Peyer's patch (tissue), 4 donors: ENCODE results near the gene C20orf141. TPM values are rescaled to one million over a fixed set of nuclear protein-coding genes. Genes with fewer than 3 reads are reported as not detected.

Experiments used
- DNase-seq, 3 donors: peaks; one replicate each; pipeline ENCODE4 v3.0.0-alpha.2; 2017 to 2019
- H3K27ac ChIP-seq, 4 donors: fragments of 200-600 bp; sonication (generic); one replicate each; pipeline ENCODE4 v1.5.1; 2016 to 2019
- H3K27me3 ChIP-seq, 2 donors: fragments of 200-600 bp; sonication (generic); one replicate each; pipeline ENCODE4 v1.5.1; 2019
- H3K36me3 ChIP-seq, 3 donors: fragments of 200-600 bp; sonication (generic); one replicate each; pipeline ENCODE4 v1.5.1; 2016 to 2019
- H3K4me1 ChIP-seq, 4 donors: fragments of 200-600 bp; sonication (generic); one replicate each; pipeline ENCODE4 v1.5.1; 2016 to 2019
- H3K4me3 ChIP-seq, 4 donors: fragments of 200-600 bp; sonication (generic); 1 replicate in 3 of 4; 2 replicates in 1 of 4; pipeline ENCODE4 v1.5.1; 2016 to 2019; ENCODE audit warnings: mild to moderate bottlenecking in 1 of 4
- H3K9me3 ChIP-seq, 4 donors: fragments of 200-600 bp; sonication (generic); one replicate each; pipeline ENCODE4 v1.5.1; 2016 to 2019; ENCODE audit warnings: mild to moderate bottlenecking in 1 of 4
- CTCF ChIP-seq, 6 experiments: fragments of 450-650 bp in 4 of 6; fragments of 200-600 bp in 2 of 6; sonication (generic) in 1 of 6; IDR thresholded peaks; one replicate each; pipeline ENCODE4 v1.5.1; 2017 to 2019; ENCODE audit warnings: antibody characterized with exemption in 6 of 6, mild to moderate bottlenecking in 3 of 6, moderate library complexity in 1 of 6
- POLR2A ChIP-seq, 2 donors: fragments of 450-650 bp; IDR thresholded peaks; one replicate each; pipeline ENCODE4 v1.5.1; 2017; ENCODE audit warnings: antibody characterized with exemption in 2 of 2, mild to moderate bottlenecking in 2 of 2, moderate library complexity in 2 of 2
- total RNA-seq, 4 donors: library from RNA; depleted of rRNA; stranded (reverse); fragments of >200 nt; gene quantifications; one replicate each; pipeline ENCODE4 v1.1.0, GENCODE V29; 2016

C20orf141 gene
- total RNA-seq, 4 donors from 2014 or later, result not detected

DNA sequence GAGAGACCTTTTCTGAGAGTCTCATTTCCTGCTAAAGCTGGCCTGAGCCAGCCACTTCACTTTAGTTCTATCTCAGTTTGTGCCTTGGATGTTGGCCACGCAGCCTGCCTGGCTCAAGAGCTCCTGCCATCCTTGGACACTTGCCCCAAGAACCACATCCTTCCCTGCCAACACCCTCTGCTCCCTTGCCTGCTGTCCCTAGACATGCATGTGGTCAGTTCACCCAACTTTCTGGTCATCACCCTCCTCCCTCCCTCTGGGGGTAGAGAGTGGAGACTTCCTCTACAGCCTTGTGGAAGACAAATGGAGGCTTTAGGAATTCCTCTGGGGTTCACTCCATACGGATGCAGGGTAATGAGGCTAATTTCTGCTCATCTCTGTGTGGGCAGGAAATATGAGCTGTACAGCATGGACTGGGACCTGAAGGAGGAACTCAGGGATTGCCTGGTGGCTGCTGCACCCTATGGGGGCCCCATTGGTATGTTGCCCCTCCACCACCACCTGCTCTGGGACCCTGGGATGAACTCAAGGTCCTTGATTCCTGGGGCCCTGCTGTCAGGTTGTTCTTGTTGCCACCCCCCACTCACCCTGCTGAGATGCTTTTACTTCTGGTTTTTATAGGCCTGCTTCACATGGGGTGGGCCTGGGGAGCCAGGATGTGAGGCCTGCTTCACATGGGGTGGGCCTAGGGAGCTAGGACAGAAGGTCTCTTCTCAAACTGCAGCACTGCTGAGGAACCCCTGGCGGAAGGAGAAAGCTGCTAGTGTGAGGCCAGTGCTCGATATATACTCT lies 44.7 kb downstream of the C20orf141 start:
- Histone ChIP-seq H3K36me3 (peaks cover 0 to 42% (median 0%) of the 10 kb centered on the region in 3 donors), H3K27ac (no peak overlapping the region), H3K4me1 (no peaks in the 10 kb centered on the region), H3K4me3 (no peak overlapping the region), H3K9me3 (no peaks in the 10 kb centered on the region), H3K27me3 (no peaks in the 10 kb centered on the region)
- DNase-seq, result no peak
- TF ChIP-seq CTCF (IDR thresholded peaks at IDR 0.05) (no peak), POLR2A (IDR thresholded peaks at IDR 0.05) (no peak)

DNA sequence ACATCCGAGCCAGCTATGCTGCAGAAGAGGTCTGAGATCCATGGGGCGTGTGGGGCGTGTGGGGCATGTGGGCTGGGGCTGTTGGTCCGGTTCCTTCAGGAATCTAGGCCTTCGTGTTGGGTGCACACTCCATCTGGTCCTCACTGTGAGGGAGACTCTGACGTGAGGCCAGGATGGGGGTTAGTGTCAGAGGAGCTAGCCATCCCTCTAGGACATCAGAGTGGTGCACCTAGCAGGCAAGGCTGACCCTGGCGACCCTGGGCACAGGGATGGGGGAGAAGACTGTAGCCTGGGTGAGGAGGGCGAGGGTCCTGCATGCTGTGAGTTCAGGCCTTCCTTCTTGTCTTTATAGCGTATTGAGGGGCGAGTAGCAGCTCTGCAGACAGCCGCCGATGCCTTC lies 49.8 kb downstream of the C20orf141 start:
- H3K9me3 ChIP-seq, result no peaks in the 10 kb centered on the region
- H3K27ac ChIP-seq, result no peak overlapping the region
- no peak for TF ChIP-seq POLR2A (IDR thresholded peaks at IDR 0.05)
- no peak for TF ChIP-seq CTCF (IDR thresholded peaks at IDR 0.05)
- H3K27me3 ChIP-seq, result no peaks in the 10 kb centered on the region
- H3K36me3 ChIP-seq, result peaks cover 0 to 63% (median 0%) of the 10 kb centered on the region in 3 donors
- no peak overlapping the region for H3K4me3 ChIP-seq
- no peaks in the 10 kb centered on the region for H3K4me1 ChIP-seq
- no peak for DNase-seq

DNA sequence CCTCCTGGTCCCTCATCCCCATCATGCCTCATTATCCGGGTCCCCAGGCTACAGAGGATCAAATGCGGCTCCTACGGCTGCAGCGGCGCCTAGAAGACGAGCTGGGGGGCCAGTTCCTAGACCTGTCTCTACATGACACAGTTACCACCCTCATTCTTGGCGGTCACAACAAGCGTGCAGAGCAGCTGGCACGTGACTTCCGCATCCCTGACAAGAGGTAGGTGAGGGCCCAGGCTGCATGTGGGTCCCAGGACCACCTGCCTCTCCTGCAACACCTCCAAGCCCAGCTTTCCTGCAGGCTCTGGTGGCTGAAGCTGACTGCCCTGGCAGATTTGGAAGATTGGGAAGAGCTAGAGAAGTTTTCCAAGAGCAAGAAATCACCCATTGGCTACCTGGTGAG lies 50.3 kb downstream of the C20orf141 start:
- TF ChIP-seq CTCF (IDR thresholded peaks at IDR 0.05) (no peak), POLR2A (IDR thresholded peaks at IDR 0.05) (no peak)
- DNase-seq, result no peak

More for the DNA sequence above, 50.3 kb downstream of the C20orf141 start:
- no peaks in the 10 kb centered on the region for H3K4me1 ChIP-seq
- no peak overlapping the region for H3K4me3 ChIP-seq
- H3K27ac ChIP-seq, result no peak overlapping the region
- H3K27me3 ChIP-seq, result no peaks in the 10 kb centered on the region
- H3K9me3 ChIP-seq, result no peaks in the 10 kb centered on the region
- H3K36me3 ChIP-seq, result peaks cover 0 to 63% (median 0%) of the 10 kb centered on the region in 3 donors

Other genes starting within 250 kb of the C20orf141 start
- 100 to 1,000 TPM in 2 of 4 donors, 10 to 100 TPM in 2; 53.8 to 289 (median 94.2) TPM for gene NOP56, start 162.4 kb upstream of the C20orf141 start, total RNA-seq
- gene IDH3B, start 150.8 kb upstream of the C20orf141 start, total RNA-seq, result 100 to 1,000 TPM; 113 to 156 (median 134) TPM
- 10 to 100 TPM in 1 of 4 donors, 1 to 10 TPM in 3; 1.4 to 17.3 (median 5.1) TPM for gene EBF4, start 122.2 kb upstream of the C20orf141 start, total RNA-seq
- gene CPXM1, start 14.4 kb upstream of the C20orf141 start, total RNA-seq, result 1 to 10 TPM in 3 of 4 donors, not detected in 1; 1.1 to 2.5 (median 1.2) TPM
- not detected for gene TMEM239, start 1.4 kb downstream of the C20orf141 start, total RNA-seq
- gene PCED1A, start 25.7 kb downstream of the C20orf141 start, total RNA-seq, result 10 to 100 TPM; 25.4 to 99.0 (median 48.7) TPM
- 10 to 100 TPM; 43.7 to 54.6 (median 45.1) TPM for gene VPS16, start 25.8 kb downstream of the C20orf141 start, total RNA-seq
- 10 to 100 TPM; 22.8 to 52.8 (median 36.5) TPM for gene PTPRA, start 58.5 kb downstream of the C20orf141 start, total RNA-seq
- not detected for gene GNRH2, start 228.6 kb downstream of the C20orf141 start, total RNA-seq
- 10 to 100 TPM; 34.5 to 43.6 (median 43.1) TPM for gene MRPS26, start 231.1 kb downstream of the C20orf141 start, total RNA-seq